Neuronal stem cell (in vitro differentiated cells): ENCODE results near the gene ACOT11.

Experiments used
- DNase-seq: peaks from one replicate; pipeline ENCODE4 v3.0.0-alpha.2; 2013; ENCODE audit warnings: low spot score
- H2AFZ ChIP-seq: one replicate; pipeline ENCODE4 v1.6.1; 2013; ENCODE audit warnings: mild to moderate bottlenecking, low read length, inconsistent platforms
- H2AK5ac ChIP-seq: 2 replicates; pipeline ENCODE4 v1.6.1; 2013; ENCODE audit warnings: low read depth, mild to moderate bottlenecking, inconsistent platforms, low read length, moderate library complexity, mixed read lengths
- H2BK120ac ChIP-seq: 2 replicates; pipeline ENCODE4 v1.6.1; 2013; ENCODE audit warnings: low read depth, mild to moderate bottlenecking, inconsistent platforms, low read length, moderate library complexity, mixed read lengths
- H2BK12ac ChIP-seq: one replicate; pipeline ENCODE4 v1.6.1; 2013; ENCODE audit warnings: low read length, inconsistent platforms
- H2BK15ac ChIP-seq: 2 replicates; pipeline ENCODE4 v1.6.1; 2013; ENCODE audit warnings: mild to moderate bottlenecking, low read length, inconsistent platforms, mixed read lengths
- H2BK5ac ChIP-seq: one replicate; pipeline ENCODE4 v1.6.1; 2013; ENCODE audit warnings: inconsistent platforms, mild to moderate bottlenecking, low read length, moderate library complexity
- H3K14ac ChIP-seq: one replicate; pipeline ENCODE4 v1.6.1; 2013; ENCODE audit warnings: low read length, inconsistent platforms
- H3K18ac ChIP-seq: 2 replicates; pipeline ENCODE4 v1.6.1; 2013; ENCODE audit warnings: low read length, inconsistent platforms
- H3K23ac ChIP-seq: 2 replicates; pipeline ENCODE4 v1.6.1; 2013; ENCODE audit warnings: low read depth, mild to moderate bottlenecking, mixed read lengths, low read length, inconsistent platforms; ENCODE audit not compliant: poor library complexity
- H3K27ac ChIP-seq: replicated peaks from 3 replicates; pipeline ENCODE4 v1.5.1; 2013; ENCODE audit warnings: low read length, inconsistent platforms
- H3K27me3 ChIP-seq, 3 experiments: 2 replicates each; pipeline ENCODE4 v1.6.1; 2013; ENCODE audit warnings: low read length in 3 of 3, mild to moderate bottlenecking in 2 of 3, inconsistent platforms in 1 of 3, low read depth in 1 of 3, mixed read lengths in 1 of 3, moderate library complexity in 1 of 3; ENCODE audit not compliant: control insufficient read depth in 3 of 3, insufficient read depth in 3 of 3
- H3K36me3 ChIP-seq, 2 donors: replicated peaks in 1 of 2; 2 replicates each; pipeline ENCODE4 v1.6.1; 2013; ENCODE audit warnings: low read length in 2 of 2; ENCODE audit not compliant: control insufficient read depth in 2 of 2, insufficient read depth in 2 of 2
- H3K4ac ChIP-seq: 2 replicates; pipeline ENCODE4 v1.6.1; 2013; ENCODE audit warnings: inconsistent platforms, mild to moderate bottlenecking, low read length, moderate library complexity
- H3K4me1 ChIP-seq, 2 donors: 1 replicate in 1 of 2; 2 replicates in 1 of 2; pipeline ENCODE4 v1.6.1; 2013; ENCODE audit warnings: low read length in 2 of 2, low read depth in 1 of 2; ENCODE audit not compliant: control insufficient read depth in 2 of 2, insufficient read depth in 1 of 2
- H3K4me2 ChIP-seq: one replicate; pipeline ENCODE4 v1.6.1; 2013; ENCODE audit warnings: mild to moderate bottlenecking, low read length, inconsistent platforms; ENCODE audit not compliant: insufficient read depth, poor library complexity, severe bottlenecking
- H3K4me3 ChIP-seq, 2 donors: 2 replicates each; pipeline ENCODE4 v1.5.1; 2013; ENCODE audit warnings: low read length in 2 of 2, mild to moderate bottlenecking in 2 of 2, inconsistent platforms in 1 of 2, moderate library complexity in 1 of 2
- H3K79me1 ChIP-seq: one replicate; pipeline ENCODE4 v1.6.1; 2013; ENCODE audit warnings: low read depth, mild to moderate bottlenecking, inconsistent platforms, low read length, moderate library complexity
- H3K9ac ChIP-seq: one replicate; pipeline ENCODE4 v1.6.1; 2013; ENCODE audit warnings: mild to moderate bottlenecking, low read depth, low read length, inconsistent platforms; ENCODE audit not compliant: poor library complexity
- H3K9me3 ChIP-seq, 2 donors: replicated peaks in 1 of 2; 2 replicates each; pipeline versions ENCODE3 to v1.6.1; 2013; ENCODE audit warnings: low read length in 2 of 2, mild to moderate bottlenecking in 2 of 2, inconsistent platforms in 1 of 2, low read depth in 1 of 2, mixed read lengths in 1 of 2, moderate library complexity in 1 of 2; ENCODE audit not compliant: control insufficient read depth in 2 of 2, insufficient read depth in 1 of 2
- H4K8ac ChIP-seq: one replicate; pipeline ENCODE4 v1.6.1; 2013; ENCODE audit warnings: low read depth, mild to moderate bottlenecking, inconsistent platforms, low read length, moderate library complexity
- H4K91ac ChIP-seq: one replicate; pipeline ENCODE4 v1.6.1; 2013; ENCODE audit warnings: low read length, low read depth, mild to moderate bottlenecking, inconsistent platforms; ENCODE audit not compliant: poor library complexity
- WGBS, 2 donors: extraction: QIAGEN DNeasy Blood & Tissue Kit; methylation state at CpG; one replicate each; pipeline ENCODE4 v1.1.7; 2013; ENCODE audit warnings: missing lambda C conversion rate in 2 of 2, mixed read lengths in 1 of 2; ENCODE audit not compliant: insufficient read length in 2 of 2, insufficient replicate concordance in 1 of 2; ENCODE audit errors: extremely low coverage in 2 of 2; 5-methylcytosine and 5-hydroxymethylcytosine counted together

Gene ACOT11

DNA sequence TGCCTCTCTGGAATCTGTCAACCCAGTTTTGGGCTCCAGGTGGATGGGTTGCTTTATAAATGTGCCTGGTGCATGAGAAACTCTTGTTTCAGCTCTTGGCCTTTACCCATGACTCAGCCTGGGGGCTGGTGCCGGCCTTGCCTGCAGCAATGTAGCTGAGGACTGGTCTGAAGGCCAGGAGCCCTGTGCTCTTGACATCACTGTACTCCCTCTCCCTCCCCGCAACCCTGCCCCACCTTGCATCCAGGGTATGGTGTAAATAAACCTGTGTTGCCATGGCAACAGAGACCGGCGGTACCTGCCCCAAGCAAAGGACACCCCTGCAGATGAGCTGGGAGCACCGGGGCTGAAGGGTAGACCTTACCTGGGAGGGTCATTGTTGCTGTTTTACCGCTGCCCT lies 62.0 kb downstream of the ACOT11 start:
- DNase-seq: no peak
- Histone ChIP-seq H3K14ac (no peak overlapping the region), H2BK15ac (peak overlapping the region; percentile 45), H3K9ac (no peak overlapping the region), H2BK5ac (no peak overlapping the region), H4K91ac (no peak overlapping the region), H2AFZ (no peak overlapping the region), H3K18ac (no peak overlapping the region), H3K79me1 (no peaks in the 10 kb centered on the region), H2BK120ac (no peak overlapping the region), H3K27me3 (peaks cover 0 to 4% (median 0%) of the 10 kb centered on the region in 3 experiments), H3K9me3 (no peaks in the 10 kb centered on the region), H2AK5ac (peak overlapping the region; percentile 32), H3K27ac (no peak overlapping the region), H3K23ac (no peak overlapping the region), H3K36me3 (no peaks in the 10 kb centered on the region), H3K4me1 (peaks cover 0 to 7% of the 10 kb centered on the region in 2 donors), H3K4me2 (no peak overlapping the region), H4K8ac (no peak overlapping the region), H2BK12ac (no peak overlapping the region), H3K4ac (no peak overlapping the region), H3K4me3 (no peak overlapping the region)
- no CpG with 5 or more reads among the region's 6 CpGs for WGBS, 2 donors

DNA sequence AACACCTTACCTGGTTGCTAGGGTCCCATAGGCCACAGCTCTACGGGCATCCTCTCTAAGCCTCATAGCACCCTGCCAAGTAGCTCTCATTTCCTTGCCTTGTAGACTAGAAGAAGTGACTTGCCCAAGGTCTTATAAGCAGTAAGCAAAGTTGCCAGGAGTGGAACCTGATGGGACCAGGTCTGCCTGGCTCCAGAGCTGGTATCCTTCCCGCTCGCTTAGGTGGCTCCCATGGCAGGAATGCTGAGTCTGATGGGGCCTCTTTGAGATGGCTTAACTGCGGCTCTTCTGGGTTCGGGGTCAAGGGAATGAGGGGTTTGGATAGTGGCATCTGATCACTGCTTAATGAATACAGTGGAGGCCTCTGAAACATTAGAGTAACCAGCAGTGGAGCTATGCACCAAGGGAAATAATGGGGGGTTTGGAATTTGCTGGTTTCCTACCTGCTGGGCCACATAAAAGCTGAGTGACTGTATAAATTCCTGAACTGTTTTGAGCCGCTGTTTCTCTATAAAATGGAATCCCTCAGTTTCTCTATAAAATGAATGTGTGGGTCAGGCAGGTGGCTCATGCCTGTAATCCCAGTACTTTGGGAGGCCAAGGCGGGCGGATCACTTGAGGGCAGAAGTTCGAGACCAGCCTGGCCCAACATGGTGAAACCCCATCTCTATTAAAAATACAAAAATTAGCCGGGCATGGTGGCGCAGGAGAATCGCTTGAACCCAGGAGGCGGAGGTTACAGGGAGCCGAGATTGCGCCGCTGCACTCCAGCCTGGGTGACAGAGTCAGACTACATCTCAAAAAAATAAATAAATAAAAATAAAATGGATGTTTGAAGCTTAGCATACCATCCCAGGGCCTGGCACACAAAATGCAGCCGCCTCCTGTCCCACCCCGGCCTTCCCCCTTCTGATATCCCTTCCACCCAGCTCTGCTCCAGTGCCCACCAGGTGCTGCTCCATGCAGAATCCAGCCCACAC lies 62.9 kb downstream of the ACOT11 start:
- Histone ChIP-seq H3K79me1 (no peaks in the 10 kb centered on the region), H3K23ac (peak overlapping the region; percentile 63), H2BK120ac (peak overlapping the region; percentile 20), H2BK5ac (no peak overlapping the region), H4K8ac (no peak overlapping the region), H3K4ac (peak overlapping the region; percentile 26), H4K91ac (no peak overlapping the region), H2BK15ac (peak overlapping the region; percentile 78), H2AFZ (no peak overlapping the region), H3K27me3 (peaks cover 0 to 4% (median 0%) of the 10 kb centered on the region in 3 experiments), H3K18ac (peak overlapping the region; percentile 81), H3K27ac (no peak overlapping the region), H3K36me3 (no peaks in the 10 kb centered on the region), H3K14ac (peak overlapping the region; percentile 92), H3K4me3 (no peak overlapping the region), H2BK12ac (no peak overlapping the region), H3K9ac (peak overlapping the region; percentile 44), H2AK5ac (no peak overlapping the region), H3K4me1 (peaks cover 0 to 10% of the 10 kb centered on the region in 2 donors), H3K4me2 (no peak overlapping the region), H3K9me3 (no peaks in the 10 kb centered on the region)
- DNase-seq: no peak
- no CpG with 5 or more reads among the region's 18 CpGs for WGBS, 2 donors

DNA sequence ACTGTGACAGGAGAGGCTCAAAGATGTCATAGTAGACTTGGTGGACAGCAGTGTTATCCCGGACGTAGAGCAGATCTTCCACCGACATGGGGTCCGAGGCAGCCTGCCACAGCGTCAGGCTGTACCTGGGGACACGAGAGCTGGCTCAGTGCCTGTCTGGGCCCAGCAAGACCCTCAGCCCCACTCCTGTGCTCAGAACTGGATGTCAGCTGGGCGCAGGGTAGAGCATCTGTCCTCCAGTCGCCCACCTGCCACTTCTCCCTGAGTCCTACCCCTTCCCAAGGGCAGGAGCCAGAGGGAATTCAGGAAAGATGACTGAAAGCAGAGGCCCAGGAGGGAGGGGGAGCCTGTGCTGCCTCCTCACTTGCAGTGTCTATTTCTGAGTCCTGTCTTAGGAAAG lies 63.6 kb downstream of the ACOT11 start:
- H3K14ac ChIP-seq: peak overlapping the region; percentile 92
- H3K18ac ChIP-seq: peak overlapping the region; percentile 81
- H3K27me3 ChIP-seq: peaks cover 0 to 4% (median 0%) of the 10 kb centered on the region in 3 experiments
- no peaks in the 10 kb centered on the region for H3K36me3 ChIP-seq
- no peak overlapping the region for H3K4me2 ChIP-seq
- H3K23ac ChIP-seq: peak overlapping the region; percentile 63
- H2AFZ ChIP-seq: no peak overlapping the region
- H2AK5ac ChIP-seq: peak overlapping the region; percentile 51
- H3K27ac ChIP-seq: no peak overlapping the region
- no peak overlapping the region for H4K91ac ChIP-seq
- H2BK12ac ChIP-seq: peak overlapping the region; percentile 24
- H3K4ac ChIP-seq: peak overlapping the region; percentile 26
- no peaks in the 10 kb centered on the region for H3K9me3 ChIP-seq
- H4K8ac ChIP-seq: no peak overlapping the region
- H2BK15ac ChIP-seq: peak overlapping the region; percentile 78
- no CpG with 5 or more reads among the region's 8 CpGs for WGBS, 2 donors
- H3K9ac ChIP-seq: peak overlapping the region; percentile 44
- H2BK5ac ChIP-seq: no peak overlapping the region
- no peak for DNase-seq
- no peaks in the 10 kb centered on the region for H3K79me1 ChIP-seq
- H3K4me1 ChIP-seq: peaks cover 0 to 10% of the 10 kb centered on the region in 2 donors
- no peak overlapping the region for H3K4me3 ChIP-seq
- peak overlapping the region; percentile 20 for H2BK120ac ChIP-seq

DNA sequence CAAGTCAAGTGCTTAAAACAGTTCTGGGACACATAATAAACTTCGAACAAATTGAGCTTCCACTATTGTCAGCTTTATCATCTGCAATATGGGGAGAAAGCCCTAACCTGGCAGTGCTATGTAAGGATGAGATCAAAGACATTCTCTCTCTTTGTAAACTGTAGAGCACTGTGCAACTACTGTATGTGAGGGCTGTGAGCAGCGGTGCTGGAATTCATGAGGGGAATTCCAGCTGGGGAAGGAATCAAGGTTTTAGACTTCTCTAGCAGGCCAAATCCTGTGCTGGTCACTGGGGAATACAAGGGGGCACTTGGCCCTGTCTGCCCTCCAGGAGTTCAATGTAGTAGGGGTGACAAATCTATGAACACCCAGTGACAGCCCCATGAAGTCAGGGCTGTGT lies 66.0 kb downstream of the ACOT11 start:
- H2AK5ac ChIP-seq: no peak overlapping the region
- H2BK5ac ChIP-seq: no peak overlapping the region
- peaks cover 0 to 4% (median 0%) of the 10 kb centered on the region in 3 experiments for H3K27me3 ChIP-seq
- H3K9ac ChIP-seq: no peak overlapping the region
- no peak overlapping the region for H3K4ac ChIP-seq
- no peak overlapping the region for H3K4me3 ChIP-seq
- H3K36me3 ChIP-seq: no peaks in the 10 kb centered on the region
- H3K18ac ChIP-seq: no peak overlapping the region
- no peak overlapping the region for H2AFZ ChIP-seq
- H3K27ac ChIP-seq: no peak overlapping the region
- H3K14ac ChIP-seq: no peak overlapping the region
- no peak overlapping the region for H2BK12ac ChIP-seq
- WGBS, 2 donors: no CpG with 5 or more reads among the region's 2 CpGs
- H2BK15ac ChIP-seq: no peak overlapping the region
- no peak overlapping the region for H4K91ac ChIP-seq
- no peak overlapping the region for H3K4me2 ChIP-seq
- no peaks in the 10 kb centered on the region for H3K79me1 ChIP-seq
- no peak overlapping the region for H3K23ac ChIP-seq
- DNase-seq: no peak
- H4K8ac ChIP-seq: no peak overlapping the region
- no peaks in the 10 kb centered on the region for H3K9me3 ChIP-seq
- no peak overlapping the region for H2BK120ac ChIP-seq
- peaks cover 0 to 9% of the 10 kb centered on the region in 2 donors for H3K4me1 ChIP-seq
